ENCODE measurements around the gene LRRC37B.
A peak's percentile ranks its signal among the peaks of the same experiment; 100 is the strongest.
"Not testable (repeated sequence)": the region's sequence is repeated elsewhere in the genome, so short reads cannot be mapped to it uniquely, and the experiment has no call there.

The LRRC37B gene

DNA sequence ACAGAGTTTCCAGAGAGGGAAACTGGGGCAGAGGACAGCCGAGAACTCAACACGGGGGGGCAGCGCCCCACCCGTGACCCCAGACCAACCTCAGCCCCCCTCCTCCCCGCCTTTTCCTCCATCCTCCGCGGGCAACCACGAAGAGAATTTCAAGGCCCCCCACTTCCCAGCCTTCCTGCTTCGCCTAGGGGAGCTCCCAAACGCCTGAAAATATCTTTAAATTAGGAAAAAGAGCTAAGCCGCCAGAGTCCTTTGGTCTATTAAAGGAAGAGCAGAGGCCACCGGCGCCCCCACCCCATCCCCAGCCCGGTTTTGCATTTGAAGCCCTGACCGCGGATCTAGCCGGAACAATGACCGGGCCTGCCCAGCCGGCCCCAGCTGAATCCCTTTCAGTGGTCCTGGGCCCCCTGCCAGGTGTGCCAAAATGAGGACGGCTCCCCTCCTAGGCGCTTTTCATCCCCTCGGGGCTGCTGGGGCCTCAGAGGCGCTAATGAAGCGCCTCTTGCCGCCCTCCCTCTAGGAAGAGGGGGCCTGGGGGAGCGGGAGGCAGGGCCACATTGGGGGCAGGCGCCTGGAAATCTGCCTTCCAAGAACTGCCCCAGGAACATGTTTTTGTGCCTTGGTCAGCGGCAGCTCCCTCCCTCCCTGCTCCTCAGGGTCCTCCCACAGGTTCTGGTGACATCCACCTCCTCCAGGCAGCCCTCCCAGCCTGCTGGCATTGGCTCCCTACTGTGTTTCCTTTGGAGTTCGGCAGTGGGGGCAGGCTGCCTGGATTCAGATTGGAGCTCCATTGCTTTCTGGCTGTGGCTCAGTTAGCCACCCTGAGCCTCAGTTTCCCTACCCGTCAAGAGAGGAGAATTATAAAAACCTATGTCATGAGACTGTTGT is 78.0 kb downstream of the LRRC37B start:
- peak in 3 of 56 donors; percentile 1 to 29 (median 10) for DNase-seq

DNA sequence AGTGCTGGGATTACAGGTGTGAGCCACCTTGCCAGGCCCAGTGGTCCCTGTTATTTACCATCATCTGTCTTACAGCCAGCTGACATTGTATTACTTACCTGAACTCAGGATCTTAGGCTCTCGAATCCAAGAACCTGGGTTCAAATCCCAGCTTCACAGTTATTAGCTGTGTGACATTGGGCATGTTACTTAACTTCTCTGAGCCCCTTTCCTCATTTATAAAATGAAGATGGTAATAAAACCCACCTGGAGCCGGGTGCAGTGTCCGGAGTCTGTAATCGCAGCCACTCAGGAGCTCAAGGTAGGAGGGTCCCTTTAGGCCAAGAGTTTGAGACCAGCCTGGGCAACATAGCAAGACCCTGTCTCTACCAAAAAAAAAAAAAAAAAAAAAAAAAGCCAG is 79.7 kb downstream of the LRRC37B start:
- DNase-seq: not testable (repeated sequence)

DNA sequence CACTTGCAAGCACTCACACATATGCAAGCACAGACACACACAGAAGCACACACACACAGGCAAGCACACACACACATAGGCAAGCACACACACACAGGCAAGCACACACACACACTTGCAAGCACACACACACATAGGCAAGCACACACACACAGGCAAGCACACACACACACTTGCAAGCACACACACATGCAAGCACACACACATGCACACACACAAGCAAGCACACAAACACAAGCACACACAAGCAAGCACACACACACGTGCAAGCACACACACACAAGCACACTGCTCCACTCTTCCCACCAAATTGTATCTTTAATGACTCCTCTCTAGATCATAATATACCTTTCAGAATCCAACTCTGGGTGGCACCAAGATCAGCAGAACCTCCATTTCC is 84.9 kb downstream of the LRRC37B start:
- not testable (repeated sequence) for DNase-seq

DNA sequence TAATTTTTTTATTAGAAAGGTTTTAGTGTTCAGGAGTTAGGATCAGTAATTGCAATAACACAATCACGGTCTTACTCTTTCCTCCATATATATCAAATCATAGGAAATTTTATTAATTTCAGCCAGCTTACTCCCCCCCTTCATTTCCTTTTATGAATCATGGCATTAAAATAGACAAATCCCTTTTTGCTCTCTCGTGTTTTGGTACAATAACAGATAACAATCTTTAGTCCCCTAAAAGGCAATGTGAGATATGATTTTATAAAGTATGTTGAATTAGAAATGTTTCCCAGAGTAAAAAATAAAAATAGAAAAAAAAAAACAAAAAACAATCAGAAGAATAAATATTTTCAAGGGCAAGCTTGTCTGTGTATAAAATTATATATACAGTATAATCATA is 92.5 kb downstream of the LRRC37B start:
- DNase-seq: no peak

DNA sequence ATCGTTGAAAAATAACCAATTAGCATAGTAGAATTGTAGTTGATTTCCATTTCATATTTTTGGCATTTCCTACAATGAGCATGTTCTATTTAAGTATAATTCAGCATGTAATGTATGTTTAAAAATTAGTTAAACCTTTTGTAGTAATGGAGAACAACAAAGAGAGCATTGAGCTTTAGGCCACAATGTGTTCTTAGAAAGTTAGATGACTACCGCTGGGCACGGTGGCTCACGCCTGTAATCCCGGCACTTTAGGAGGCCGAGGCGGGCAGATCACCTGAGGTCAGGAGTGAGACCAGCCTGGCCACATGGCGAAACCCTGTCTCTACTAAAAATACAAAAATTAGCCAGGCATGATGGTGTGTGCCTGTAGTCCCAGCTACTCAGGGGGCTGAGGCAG is 93.1 kb downstream of the LRRC37B start:
- DNase-seq: not testable (repeated sequence)

DNA sequence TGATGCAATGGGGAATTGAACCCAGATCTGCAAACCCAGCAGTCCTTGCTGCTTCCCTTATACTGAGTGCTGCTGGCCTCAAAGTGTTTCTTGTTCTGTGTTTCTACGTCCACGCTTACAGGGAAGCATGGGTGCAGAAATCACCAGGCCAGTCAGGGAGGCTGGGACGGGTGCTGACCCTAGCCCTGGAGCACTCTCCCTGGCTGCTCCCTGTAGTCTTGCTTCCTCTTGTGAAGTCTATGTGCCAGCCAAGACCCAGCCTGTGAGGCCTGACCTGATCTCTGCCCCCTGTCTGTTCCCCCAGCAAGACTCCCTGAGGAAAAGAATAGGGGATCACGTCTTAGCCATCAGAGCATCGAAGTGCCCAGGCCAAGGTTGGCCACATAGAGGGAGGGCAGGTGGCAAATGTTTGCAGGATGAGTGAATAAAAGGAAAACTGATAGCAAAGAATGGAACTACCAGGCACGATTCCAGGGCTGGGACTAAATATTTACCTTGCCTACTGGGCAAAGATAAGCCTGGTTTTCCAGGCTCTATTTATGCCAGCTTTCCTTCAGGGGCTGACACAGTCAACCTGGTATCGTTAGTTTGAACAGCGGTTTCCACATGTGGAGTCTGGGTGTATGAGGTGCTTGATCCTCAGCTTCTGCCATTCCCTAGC is 93.9 kb downstream of the LRRC37B start:
- no peak for DNase-seq

DNA sequence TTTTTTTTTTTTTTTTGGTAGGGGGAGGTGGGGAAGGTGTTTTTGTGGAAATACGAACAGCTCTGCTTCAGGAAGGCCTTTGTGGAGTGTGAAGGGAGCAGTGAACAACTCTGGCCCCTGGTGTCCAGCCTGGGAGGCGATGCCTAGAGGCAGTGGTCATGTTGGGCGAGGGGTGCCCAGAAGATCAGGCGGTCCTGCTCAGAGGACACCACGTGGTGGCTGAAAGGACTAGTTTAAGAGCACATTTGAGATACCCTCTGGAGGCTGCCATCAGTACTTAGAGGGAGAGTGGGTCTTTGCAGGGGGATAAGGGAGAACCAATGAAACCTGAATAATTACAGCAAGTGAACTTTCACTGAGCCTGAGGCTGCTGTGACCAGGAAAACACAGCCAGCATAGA is 95.0 kb downstream of the LRRC37B start:
- DNase-seq: no peak

DNA sequence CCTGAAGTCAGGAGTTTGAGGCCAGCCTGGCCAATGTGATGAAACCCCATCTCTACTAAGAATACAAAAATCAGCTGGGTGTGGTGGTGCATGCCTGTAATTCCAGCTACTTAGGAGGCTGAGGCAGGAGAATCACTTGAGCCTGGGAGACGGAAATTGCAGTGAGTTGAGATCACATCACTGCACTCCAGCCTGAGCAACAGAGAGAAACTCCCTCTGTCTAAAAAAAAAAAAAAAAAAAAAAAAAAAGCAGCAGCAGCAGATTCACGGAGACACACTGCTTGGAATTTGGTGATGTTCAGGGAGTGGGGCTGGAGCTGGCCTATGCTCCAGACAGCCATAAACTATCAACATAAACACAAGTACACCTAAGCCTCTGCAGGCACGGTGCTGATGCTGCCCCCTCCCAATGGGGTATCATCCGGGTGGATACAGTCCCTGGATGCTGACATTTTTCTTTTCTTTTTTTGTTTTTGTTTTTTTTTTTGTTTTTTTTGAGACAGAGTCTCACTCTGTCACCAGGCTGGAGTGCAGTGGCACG is 95.5 kb downstream of the LRRC37B start:
- no peak for DNase-seq

All from amygdala (tissue), 56 donors.